ENCODE results near the gene KIAA0408. TPM values are rescaled to one million over a fixed set of nuclear protein-coding genes. Genes with fewer than 3 reads are reported as not detected.
"Not testable (repeated sequence)": the region's sequence is repeated elsewhere in the genome, so short reads cannot be mapped to it uniquely, and the experiment has no call there.

KIAA0408 gene
- total RNA-seq, 2 donors from 2014 or later, result 1.3 TPM

GRCh38 chr6:127441881-127442280, 17.3 kb downstream of the KIAA0408 start:
- no peak overlapping the region for H3K4me3 ChIP-seq
- no peaks in the 10 kb centered on the region for H3K9me3 ChIP-seq
- no peaks in the 10 kb centered on the region for H3K4me1 ChIP-seq
- no peak for ATAC-seq
- H3K27ac ChIP-seq, result no peak overlapping the region
- no peaks in the 10 kb centered on the region for H3K36me3 ChIP-seq (replicated peaks in 1 of 2; ENCODE audit: insufficient read depth in 1 of 2, low read depth in 2 of 2)
- no peak for TF ChIP-seq CTCF (IDR thresholded peaks at IDR 0.05)
- no peak for TF ChIP-seq POLR2A (IDR thresholded peaks at IDR 0.05)
- H3K27me3 ChIP-seq, result no peaks in the 10 kb centered on the region
- intact Hi-C loops (cut with DNase I), result no loop called here
- DNase-seq, result no peak
- WGBS, 2 donors, result 41 to 57% methylated on average over 1 of the region's 1 CpG

- no peaks in the 10 kb centered on the region for H3K27me3 ChIP-seq
- no peak overlapping the region for H3K27ac ChIP-seq
- H3K9me3 ChIP-seq, result no peaks in the 10 kb centered on the region
- WGBS, 2 donors, result 8 to 33% methylated on average over 2 of the region's 2 CpGs
- ATAC-seq (no peak), DNase-seq (no peak)
- TF ChIP-seq CTCF (IDR thresholded peaks at IDR 0.05) (no peak), POLR2A (IDR thresholded peaks at IDR 0.05) (no peak)
- no peaks in the 10 kb centered on the region for H3K4me1 ChIP-seq
- H3K4me3 ChIP-seq, result no peak overlapping the region
- no peaks in the 10 kb centered on the region for H3K36me3 ChIP-seq (replicated peaks in 1 of 2; ENCODE audit: insufficient read depth in 1 of 2, low read depth in 2 of 2)
- intact Hi-C loops (cut with DNase I), result no loop called here
These were observed 19.5 kb downstream of the KIAA0408 start for GRCh38 chr6:127439718-127440117.

- H3K27me3 ChIP-seq, result no peaks in the 10 kb centered on the region
- DNase-seq (no peak), ATAC-seq (no peak)
- no peaks in the 10 kb centered on the region for H3K9me3 ChIP-seq
- no peaks in the 10 kb centered on the region for H3K4me1 ChIP-seq
- intact Hi-C loops (cut with DNase I), result no loop called here
- H3K27ac ChIP-seq, result no peak overlapping the region
- no peak overlapping the region for H3K4me3 ChIP-seq
- WGBS, 2 donors, result 68 to 81% methylated on average over 3 of the region's 3 CpGs
- no peaks in the 10 kb centered on the region for H3K36me3 ChIP-seq (replicated peaks in 1 of 2; ENCODE audit: insufficient read depth in 1 of 2, low read depth in 2 of 2)
- TF ChIP-seq CTCF (IDR thresholded peaks at IDR 0.05) (no peak), POLR2A (IDR thresholded peaks at IDR 0.05) (no peak)
These were observed 22.5 kb downstream of the KIAA0408 start for GRCh38 chr6:127436578-127437110.

GRCh38 chr6:127435626-127436220, 23.5 kb downstream of the KIAA0408 start:
- Histone ChIP-seq H3K27me3 (no peaks in the 10 kb centered on the region), H3K27ac (no peak overlapping the region), H3K4me3 (no peak overlapping the region), H3K9me3 (no peaks in the 10 kb centered on the region), H3K4me1 (no peaks in the 10 kb centered on the region), H3K36me3 (replicated peaks in 1 of 2; ENCODE audit: insufficient read depth in 1 of 2, low read depth in 2 of 2) (no peaks in the 10 kb centered on the region)
- ATAC-seq (no peak), DNase-seq (no peak)
- intact Hi-C loops (cut with DNase I), result no loop called here
- no peak for TF ChIP-seq CTCF (IDR thresholded peaks at IDR 0.05)
- TF ChIP-seq POLR2A (IDR thresholded peaks at IDR 0.05), result no peak
- WGBS, 2 donors, result 73 to 79% methylated on average over 7 of the region's 7 CpGs

- DNase-seq (no peak), ATAC-seq (no peak)
- Histone ChIP-seq H3K4me1 (no peaks in the 10 kb centered on the region), H3K27ac (no peak overlapping the region), H3K9me3 (no peaks in the 10 kb centered on the region), H3K4me3 (no peak overlapping the region), H3K27me3 (no peaks in the 10 kb centered on the region), H3K36me3 (replicated peaks in 1 of 2; ENCODE audit: insufficient read depth in 1 of 2, low read depth in 2 of 2) (no peaks in the 10 kb centered on the region)
- intact Hi-C loops (cut with DNase I), result no loop called here
- no peak for TF ChIP-seq POLR2A (IDR thresholded peaks at IDR 0.05)
- TF ChIP-seq CTCF (IDR thresholded peaks at IDR 0.05), result no peak
These were observed 24.5 kb downstream of the KIAA0408 start for GRCh38 chr6:127434651-127435050.

- DNase-seq; H3K27me3 ChIP-seq; ATAC-seq; H3K4me3 ChIP-seq; H3K9me3 ChIP-seq; H3K36me3 ChIP-seq (replicated peaks in 1 of 2; ENCODE audit: insufficient read depth in 1 of 2, low read depth in 2 of 2); intact Hi-C loops (cut with DNase I); H3K27ac ChIP-seq; H3K4me1 ChIP-seq: not testable (repeated sequence)
- WGBS, 2 donors, result 70 to 71% methylated on average over 9 of the region's 9 CpGs
These were observed 30.6 kb downstream of the KIAA0408 start for GRCh38 chr6:127428562-127428961.
